Stimulated activated CD8-positive, alpha-beta memory T cell treated with anti-CD3 and anti-CD28 coated beads, Interleukin-7, amount 100 ng/mL, for 48 hours (primary cell): ENCODE measurements around the gene DOCK4.

ENCODE experiments used
- DNase-seq, 2 donors: peaks; one replicate each; pipeline ENCODE4 v3.0.0-alpha.2; 2020; ENCODE audit warnings: low read depth in 1 of 2; ENCODE audit errors: extremely low read depth in 1 of 2

The DOCK4 gene

DNA sequence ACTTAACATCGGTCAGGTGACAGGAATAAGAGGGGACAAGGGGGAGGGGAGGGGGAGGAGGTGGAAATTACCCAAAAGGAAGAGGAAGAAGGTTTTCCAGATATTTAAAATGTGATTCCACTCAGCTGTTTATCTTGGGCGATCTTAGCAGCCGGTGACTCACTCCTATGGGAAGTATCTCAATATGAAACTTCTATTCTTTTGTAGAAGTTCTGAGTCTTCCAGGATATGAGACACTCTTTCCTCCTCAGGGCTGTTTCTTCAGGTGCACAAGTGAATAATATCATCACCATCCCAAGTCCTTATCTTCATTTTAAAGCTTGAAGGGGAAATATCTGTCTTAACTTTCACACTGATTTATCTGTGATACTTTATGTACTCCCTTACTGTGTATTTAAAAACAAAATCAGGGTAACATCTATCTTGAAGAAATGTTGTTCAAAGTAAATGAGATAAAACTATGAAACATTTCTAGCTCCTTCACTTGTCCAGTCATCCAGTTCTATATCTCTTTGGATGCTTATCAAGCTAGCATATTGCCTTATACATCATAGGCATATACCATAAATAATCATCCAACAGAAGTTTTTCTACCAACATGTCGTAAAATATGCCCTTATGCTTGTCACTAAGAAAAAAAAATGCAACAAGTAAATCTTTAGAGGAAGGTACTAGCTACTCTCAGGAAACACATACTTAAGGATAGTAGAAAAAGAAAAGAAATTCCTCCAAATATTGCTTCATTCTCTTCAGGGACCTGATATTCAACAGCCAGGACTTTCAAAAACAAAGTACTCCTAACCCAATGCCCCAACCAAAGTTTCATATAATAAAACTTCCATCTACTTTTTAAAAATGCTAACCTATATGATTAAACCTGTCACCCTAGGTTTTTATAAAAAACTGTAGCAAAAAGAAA, 13.7 kb downstream of the DOCK4 start:
- DNase-seq = no peak

DNA sequence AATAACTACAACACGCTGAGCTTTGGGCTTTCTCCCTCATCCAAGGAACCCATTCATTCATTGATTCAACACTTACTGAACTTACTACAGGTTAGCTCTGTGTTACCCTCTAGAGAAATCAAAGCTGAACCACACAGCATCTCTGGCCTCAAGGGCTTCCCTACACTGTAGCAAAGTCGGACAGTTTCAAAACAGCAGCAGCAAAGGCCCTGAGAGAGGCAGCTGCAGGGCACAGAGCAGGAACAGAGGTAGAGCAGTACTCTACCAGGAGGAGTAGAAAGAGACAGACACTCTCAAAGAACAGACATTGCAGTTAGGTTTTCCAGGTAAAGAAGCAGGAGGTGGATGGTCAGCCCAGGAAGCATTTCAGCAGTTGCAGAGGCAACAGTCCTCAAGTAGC, 16.1 kb downstream of the DOCK4 start:
- DNase-seq = no peak

DNA sequence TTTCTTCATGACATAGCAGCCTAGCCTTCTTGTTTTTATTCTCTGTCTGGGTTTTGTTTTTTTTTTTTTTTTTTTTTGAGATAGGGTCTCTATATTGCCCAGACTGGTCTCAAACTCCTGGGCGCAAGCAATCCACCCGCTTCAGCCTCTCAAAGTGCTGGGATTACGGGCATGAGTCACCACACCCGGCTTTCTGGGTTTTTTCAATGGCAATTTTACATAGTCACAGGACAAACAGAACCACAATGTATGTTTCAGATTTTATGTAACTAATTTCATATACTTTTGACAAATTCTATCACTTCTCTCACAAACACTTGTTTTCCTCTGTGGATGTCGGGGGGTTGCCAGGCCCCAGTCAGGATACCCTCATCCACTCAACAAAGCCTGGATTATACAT, 16.5 kb downstream of the DOCK4 start:
- no peak for DNase-seq

GRCh38 chr7:112188257-112188656, 17.9 kb downstream of the DOCK4 start:
- DNase-seq = no peak

DNA sequence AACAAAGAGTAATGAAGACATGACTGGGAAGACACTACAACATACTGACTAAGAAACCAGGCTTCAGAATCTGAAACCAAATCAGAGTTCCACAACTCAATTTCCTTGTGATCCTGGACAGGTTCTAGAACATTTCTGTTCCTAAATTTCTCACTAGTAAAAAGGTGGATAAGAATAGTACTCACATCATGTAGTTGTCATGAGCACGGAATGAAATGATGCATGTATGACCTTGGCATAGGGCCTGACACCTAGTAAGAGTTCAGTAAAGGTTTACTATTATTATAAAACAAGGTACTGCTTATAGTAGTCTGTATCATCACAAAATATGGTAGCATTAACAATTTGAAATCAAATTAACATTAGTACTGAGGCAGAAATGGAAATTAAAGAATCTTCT, 19.9 kb downstream of the DOCK4 start:
- DNase-seq = no peak

DNA sequence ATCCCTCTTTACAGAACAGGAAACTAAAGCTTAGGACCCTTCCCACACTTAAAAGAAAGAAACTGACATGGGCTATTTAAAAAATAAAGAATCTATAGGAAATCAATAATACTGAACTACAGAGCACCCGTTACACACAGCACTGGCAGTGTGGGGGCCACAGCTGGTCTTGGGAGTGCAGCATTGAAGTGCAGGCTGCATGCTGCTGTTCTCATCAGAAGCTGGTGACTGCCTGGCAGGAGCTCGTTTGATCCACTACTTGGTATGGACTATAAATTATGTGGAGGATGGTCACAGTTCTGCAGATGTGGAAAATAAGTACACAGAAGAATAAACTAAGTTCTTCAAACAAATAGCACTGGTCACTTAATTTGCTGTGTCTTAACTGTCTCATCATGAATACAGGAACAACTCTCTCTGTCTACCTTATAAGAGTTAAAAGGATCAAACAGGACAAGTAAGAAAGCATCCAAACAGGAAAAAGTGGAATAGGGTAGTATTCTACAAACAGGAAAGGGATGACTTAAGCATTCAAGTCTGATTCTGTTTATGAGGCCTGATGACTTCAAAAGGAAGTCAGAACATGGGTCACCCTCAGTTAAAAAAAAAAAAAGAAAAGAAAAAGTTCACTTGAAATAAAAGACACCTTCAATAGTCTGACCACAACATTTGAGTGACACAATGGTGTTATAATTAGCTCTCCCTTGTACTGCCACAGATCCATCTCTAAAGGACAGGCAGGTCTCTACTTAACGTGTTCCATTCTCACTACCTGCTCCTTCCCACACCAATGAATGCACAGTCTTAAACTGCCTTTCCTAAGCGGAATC, 21.0 kb downstream of the DOCK4 start:
- no peak for DNase-seq

GRCh38 chr7:112184455-112184854, 21.7 kb downstream of the DOCK4 start:
- DNase-seq = no peak

GRCh38 chr7:112183266-112183665, 22.9 kb downstream of the DOCK4 start:
- no peak for DNase-seq

- no peak for DNase-seq
These were observed 23.4 kb downstream of the DOCK4 start for GRCh38 chr7:112182749-112183148.

- DNase-seq = no peak
These were observed 26.0 kb downstream of the DOCK4 start for GRCh38 chr7:112180223-112180622.

- no peak for DNase-seq
These were observed 29.3 kb downstream of the DOCK4 start for GRCh38 chr7:112176693-112177415.

DNA sequence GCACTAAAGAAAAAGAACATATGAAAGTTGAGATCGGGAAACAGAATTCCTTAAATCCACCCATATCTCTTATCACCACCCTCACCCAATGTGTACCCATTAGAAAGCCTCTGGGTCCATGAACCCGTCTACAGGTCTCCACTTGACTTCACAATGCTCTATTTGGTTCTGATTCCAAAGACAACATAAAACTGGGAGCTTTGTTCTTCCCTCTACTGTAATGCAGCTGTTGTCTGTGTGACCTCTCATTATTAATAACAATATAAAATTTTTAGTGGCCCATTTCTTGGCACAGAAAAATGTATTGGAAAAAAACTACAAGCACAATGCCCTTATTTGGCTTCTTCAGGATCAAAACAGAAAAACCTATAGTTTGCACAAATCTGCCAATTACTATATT, 30.0 kb downstream of the DOCK4 start:
- DNase-seq = no peak

DNA sequence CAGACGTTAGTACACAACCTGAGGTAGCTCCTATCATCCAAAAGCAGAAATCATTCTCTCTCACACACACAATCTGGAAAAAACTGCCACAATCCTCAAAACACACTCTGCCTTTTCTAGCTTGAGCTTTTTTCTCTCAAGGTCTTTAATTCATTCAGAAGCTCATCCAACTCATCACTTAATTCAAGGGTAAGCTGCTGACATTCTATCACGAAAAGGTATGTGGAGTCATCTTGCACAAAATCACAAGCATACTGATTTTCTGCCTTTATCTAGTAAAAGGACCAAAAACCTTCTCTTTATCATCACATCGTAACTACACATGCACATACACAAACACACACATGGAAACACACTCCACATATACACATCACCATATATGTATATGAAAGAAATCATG, 32.0 kb downstream of the DOCK4 start:
- no peak for DNase-seq

- no peak for DNase-seq
These were observed 32.7 kb downstream of the DOCK4 start for GRCh38 chr7:112173568-112173905.

- DNase-seq = no peak
These were observed 33.2 kb downstream of the DOCK4 start for GRCh38 chr7:112172870-112173567.

DNA sequence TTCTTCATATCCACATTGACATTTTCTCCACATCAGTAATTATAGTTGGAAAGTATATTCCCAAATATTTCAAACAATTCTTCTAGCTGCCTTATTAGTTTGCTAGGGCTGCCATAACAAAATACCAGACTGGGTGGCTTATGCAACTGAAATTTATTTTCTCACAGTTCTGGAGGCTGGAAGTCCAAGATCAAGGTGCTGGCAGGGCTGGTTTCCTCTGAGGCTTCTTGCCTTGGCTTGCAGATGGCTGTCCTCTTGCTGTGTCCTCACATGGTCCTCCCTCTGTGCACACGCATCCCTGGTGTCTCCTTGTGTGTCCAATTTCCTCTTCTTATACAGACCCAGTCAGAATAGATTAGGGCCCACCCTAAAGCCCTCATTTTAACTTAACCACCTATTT, 34.5 kb downstream of the DOCK4 start:
- DNase-seq = no peak

DNA sequence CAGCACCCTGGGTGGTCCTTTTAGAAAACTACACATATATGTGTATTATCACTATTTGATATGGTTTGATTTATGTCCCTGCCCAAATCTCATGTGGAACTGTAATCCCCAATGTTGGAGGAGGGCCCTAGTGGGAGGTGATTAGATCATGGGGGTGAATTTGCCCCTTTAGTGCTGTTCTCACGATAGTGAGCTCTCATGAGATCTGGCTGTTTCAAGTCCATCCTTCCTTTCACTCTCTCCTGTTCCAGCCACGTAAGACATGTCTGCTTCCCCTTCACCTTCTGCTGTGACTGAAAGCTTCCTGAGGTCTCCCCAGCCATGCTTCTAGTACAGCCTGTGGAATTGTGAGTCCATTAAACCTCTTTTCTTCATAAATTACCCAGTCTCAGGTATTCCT, 37.3 kb downstream of the DOCK4 start:
- no peak for DNase-seq

DNA sequence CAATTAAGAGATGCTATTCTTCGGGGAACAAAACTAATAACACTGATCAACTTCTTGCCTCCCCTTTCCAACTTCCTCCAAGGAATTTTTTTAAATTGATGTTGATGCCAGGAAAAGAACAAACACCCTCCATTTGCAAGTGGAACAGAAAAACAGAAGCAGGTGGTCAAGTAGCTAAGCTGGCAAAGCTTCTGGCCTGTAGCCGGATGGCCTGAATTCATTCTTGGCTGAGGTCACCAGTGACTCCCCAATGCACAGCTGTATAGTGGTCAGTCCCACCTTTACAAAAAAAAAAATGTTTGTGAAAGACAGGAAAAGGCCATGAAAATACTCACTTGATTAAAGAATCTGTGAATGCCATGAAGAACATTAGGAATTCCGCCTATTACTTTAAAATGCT, 39.1 kb downstream of the DOCK4 start:
- no peak for DNase-seq

DNA sequence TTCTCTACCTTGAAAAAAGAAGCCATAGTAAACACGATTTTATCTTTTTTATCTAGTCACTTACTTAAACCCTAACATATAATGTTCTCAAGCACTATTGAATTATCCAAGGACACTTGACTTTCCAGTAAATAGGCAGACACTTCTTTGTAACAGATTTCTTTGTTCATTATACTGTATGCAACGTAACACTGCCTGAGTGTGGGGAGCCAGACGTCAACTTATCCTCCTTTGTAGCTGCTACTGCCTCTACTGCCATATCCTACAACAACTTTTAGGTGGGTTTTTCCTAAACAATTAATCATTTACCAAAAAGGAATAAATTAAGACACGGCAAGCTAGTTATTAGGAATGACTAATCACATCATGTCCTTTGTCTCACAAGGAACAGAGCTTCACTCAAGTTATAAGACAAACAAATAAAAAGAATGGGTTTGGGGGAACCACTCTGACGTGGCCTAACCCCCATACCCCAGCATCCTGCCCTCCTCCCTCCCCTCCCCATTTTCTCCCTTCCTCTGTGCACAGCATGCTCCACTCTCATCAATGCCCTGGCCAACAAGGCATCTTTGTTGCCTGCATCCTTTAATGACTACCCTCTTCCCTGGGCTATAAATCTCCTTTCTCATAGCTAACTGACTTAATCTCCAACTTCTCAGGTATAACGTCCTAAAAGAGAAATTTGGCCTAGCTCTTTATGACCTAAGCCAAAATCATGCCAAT, 43.3 kb downstream of the DOCK4 start:
- DNase-seq = no peak

DNA sequence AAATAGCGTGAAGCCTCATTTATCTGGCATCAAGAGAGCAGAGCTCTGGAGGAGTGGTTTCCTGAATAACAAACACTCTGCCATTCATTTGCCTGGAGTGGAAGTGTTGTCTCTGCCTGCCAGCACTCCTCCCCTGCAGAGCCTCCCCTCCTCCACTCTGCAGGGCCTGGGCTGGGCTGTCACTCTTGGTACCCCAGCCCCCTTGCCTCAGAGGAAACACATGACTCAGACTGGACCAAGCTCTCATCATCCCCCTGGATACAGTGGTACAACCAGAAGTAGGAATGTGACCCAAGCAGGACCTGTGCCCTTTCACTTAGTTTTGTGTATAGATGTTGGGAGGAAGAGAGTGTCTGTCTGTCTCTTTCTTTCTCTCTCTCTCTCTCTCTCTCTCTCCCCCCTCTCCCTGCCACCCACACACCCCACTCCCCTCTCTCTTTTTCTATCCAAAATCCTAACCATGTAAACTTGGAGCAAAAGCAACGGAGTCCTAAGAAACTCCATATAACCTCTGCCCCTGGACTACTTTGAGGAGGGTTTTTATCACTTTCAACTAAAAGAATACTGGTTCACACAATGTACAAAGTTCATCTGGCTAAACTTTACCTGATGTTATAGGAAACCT, 43.9 kb downstream of the DOCK4 start:
- DNase-seq = no peak
